Vagina (tissue), 2 donors: ENCODE results near the gene ZDHHC21. TPM values are rescaled to one million over a fixed set of nuclear protein-coding genes. Genes with fewer than 3 reads are reported as not detected.

ENCODE experiments used
- DNase-seq, 2 donors: peaks; one replicate each; pipeline ENCODE4 v3.0.0-alpha.2; 2017; ENCODE audit errors: extremely low spot score in 2 of 2
- H3K27ac ChIP-seq: fragments of 200-600 bp; sonication (generic); one replicate; pipeline ENCODE4 v1.5.1; 2019
- H3K27me3 ChIP-seq: fragments of 200-600 bp; sonication (generic); one replicate; pipeline ENCODE4 v1.5.1; 2019
- H3K36me3 ChIP-seq, 2 donors: fragments of 200-600 bp; sonication (generic); one replicate each; pipeline ENCODE4 v1.5.1; 2017 to 2019
- H3K4me1 ChIP-seq: fragments of 200-600 bp; sonication (generic); one replicate; pipeline ENCODE4 v1.5.1; 2019
- H3K4me3 ChIP-seq, 2 donors: fragments of 200-600 bp; sonication (generic); 1 replicate in 1 of 2; 2 replicates in 1 of 2; pipeline ENCODE4 v1.5.1; 2016 to 2019
- H3K9me3 ChIP-seq: fragments of 200-600 bp; sonication (generic); one replicate; pipeline ENCODE4 v1.5.1; 2019
- CTCF ChIP-seq, 3 experiments: fragments of 450-650 bp in 2 of 3; fragments of 200-600 bp in 1 of 3; sonication (generic) in 1 of 3; IDR thresholded peaks; one replicate each; pipeline ENCODE4 v1.5.1; 2017 to 2019; ENCODE audit warnings: antibody characterized with exemption in 3 of 3, mild to moderate bottlenecking in 2 of 3, moderate library complexity in 2 of 3
- POLR2A ChIP-seq, 2 donors: fragments of 450-650 bp; IDR thresholded peaks; one replicate each; pipeline ENCODE4 v1.6.1; 2017; ENCODE audit warnings: antibody characterized with exemption in 2 of 2, mild to moderate bottlenecking in 2 of 2, moderate library complexity in 2 of 2
- POLR2AphosphoS5 ChIP-seq, 2 donors: sonication (generic); formaldehyde crosslinking; IDR thresholded peaks; one replicate each; pipeline ENCODE4 v1.9.0; 2017; ENCODE audit warnings: antibody characterized with exemption in 2 of 2, mild to moderate bottlenecking in 2 of 2, low read depth in 1 of 2; ENCODE audit not compliant: insufficient read depth in 1 of 2
- intact Hi-C: fragments of 100-400 bp; cut with DNase I; formaldehyde crosslinking; loops from one replicate; pipeline ENCODE4 v1.15.1; 2023
- total RNA-seq: library from RNA; depleted of rRNA; stranded (reverse); fragments of >200 nt; gene quantifications from one replicate; pipeline ENCODE4 v1.2.3, GENCODE V29; 2016

The ZDHHC21 gene
- total RNA-seq, 1 donor from 2014 or later = 10.3 TPM

GRCh38 chr9:14710804-14711203 is 17.6 kb upstream of the ZDHHC21 start:
- no peak for DNase-seq

GRCh38 chr9:14706530-14707140 is 13.4 kb upstream of the ZDHHC21 start:
- Histone ChIP-seq H3K4me1 (no peaks in the 10 kb centered on the region), H3K27ac (no peak overlapping the region), H3K27me3 (no peaks in the 10 kb centered on the region), H3K4me3 (no peak overlapping the region), H3K36me3 (no peaks in the 10 kb centered on the region), H3K9me3 (peaks cover 6% of the 10 kb centered on the region)
- no peak for DNase-seq
- no peak for TF ChIP-seq POLR2A (IDR thresholded peaks at IDR 0.05)
- no peak for TF ChIP-seq CTCF (IDR thresholded peaks at IDR 0.05)
- no peak for TF ChIP-seq POLR2AphosphoS5 (IDR thresholded peaks at IDR 0.05; ENCODE audit: insufficient read depth in 1 of 2, low read depth in 1 of 2)
- intact Hi-C loops = no loop called here

More at GRCh38 chr9:14710804-14711203, 17.6 kb upstream of the ZDHHC21 start:
- TF ChIP-seq CTCF (IDR thresholded peaks at IDR 0.05) (no peak), POLR2A (IDR thresholded peaks at IDR 0.05) (no peak), POLR2AphosphoS5 (IDR thresholded peaks at IDR 0.05; ENCODE audit: insufficient read depth in 1 of 2, low read depth in 1 of 2) (no peak)
- no peak overlapping the region for H3K27ac ChIP-seq
- H3K27me3 ChIP-seq = no peaks in the 10 kb centered on the region
- peaks cover 6% of the 10 kb centered on the region for H3K9me3 ChIP-seq
- H3K36me3 ChIP-seq = no peaks in the 10 kb centered on the region
- no peaks in the 10 kb centered on the region for H3K4me1 ChIP-seq
- no peak overlapping the region for H3K4me3 ChIP-seq
- intact Hi-C loops = no loop called here

GRCh38 chr9:14705079-14705478 is 11.8 kb upstream of the ZDHHC21 start:
- no peak overlapping the region for H3K27ac ChIP-seq
- no peak overlapping the region for H3K4me3 ChIP-seq
- DNase-seq = no peak
- no peaks in the 10 kb centered on the region for H3K36me3 ChIP-seq
- H3K27me3 ChIP-seq = no peaks in the 10 kb centered on the region
- TF ChIP-seq POLR2A (IDR thresholded peaks at IDR 0.05) (no peak), POLR2AphosphoS5 (IDR thresholded peaks at IDR 0.05; ENCODE audit: insufficient read depth in 1 of 2, low read depth in 1 of 2) (no peak), CTCF (IDR thresholded peaks at IDR 0.05) (no peak)
- H3K9me3 ChIP-seq = peaks cover 1% of the 10 kb centered on the region
- no peaks in the 10 kb centered on the region for H3K4me1 ChIP-seq
- intact Hi-C loops = no loop called here

DNA sequence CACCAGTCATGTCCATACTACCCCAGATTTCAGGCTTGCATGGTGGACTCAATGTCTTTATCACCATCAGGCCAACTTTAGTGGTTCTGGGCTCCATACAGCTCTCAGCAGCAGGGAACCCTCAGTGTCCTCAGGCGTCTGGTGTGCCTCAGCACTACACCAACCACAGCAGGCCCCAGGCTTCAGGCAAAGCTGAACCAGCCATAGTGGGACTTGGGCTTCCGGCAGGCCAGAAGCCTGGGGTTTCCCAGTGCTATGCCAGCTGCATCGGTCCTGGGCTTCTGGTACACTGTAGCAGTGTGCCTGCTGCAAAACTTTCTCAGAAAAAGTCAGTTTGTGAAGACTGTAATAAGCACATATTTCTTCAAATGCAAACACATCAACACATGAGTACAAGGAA is 11.0 kb upstream of the ZDHHC21 start:
- H3K27me3 ChIP-seq = no peaks in the 10 kb centered on the region
- no peak for DNase-seq
- H3K4me1 ChIP-seq = no peaks in the 10 kb centered on the region
- intact Hi-C loops = no loop called here
- H3K27ac ChIP-seq = no peak overlapping the region
- H3K4me3 ChIP-seq = no peak overlapping the region
- TF ChIP-seq POLR2A (IDR thresholded peaks at IDR 0.05) = no peak
- no peak for TF ChIP-seq POLR2AphosphoS5 (IDR thresholded peaks at IDR 0.05; ENCODE audit: insufficient read depth in 1 of 2, low read depth in 1 of 2)
- no peak for TF ChIP-seq CTCF (IDR thresholded peaks at IDR 0.05)
- H3K9me3 ChIP-seq = no peaks in the 10 kb centered on the region
- no peaks in the 10 kb centered on the region for H3K36me3 ChIP-seq

GRCh38 chr9:14702200-14702720 is 9.0 kb upstream of the ZDHHC21 start:
- no peak overlapping the region for H3K4me3 ChIP-seq
- no peak for DNase-seq
- H3K9me3 ChIP-seq = no peaks in the 10 kb centered on the region
- no peaks in the 10 kb centered on the region for H3K27me3 ChIP-seq
- no peaks in the 10 kb centered on the region for H3K4me1 ChIP-seq
- H3K27ac ChIP-seq = no peak overlapping the region
- intact Hi-C loops = no loop called here
- TF ChIP-seq CTCF (IDR thresholded peaks at IDR 0.05) (no peak), POLR2A (IDR thresholded peaks at IDR 0.05) (no peak), POLR2AphosphoS5 (IDR thresholded peaks at IDR 0.05; ENCODE audit: insufficient read depth in 1 of 2, low read depth in 1 of 2) (no peak)
- no peaks in the 10 kb centered on the region for H3K36me3 ChIP-seq
